HG02623 (cell line): Measurements from ENCODE around the gene TMEM259.

Experiments
- ATAC-seq: cut with Tn5 transposase; IDR thresholded peaks from one replicate; pipeline ENCODE4 v1.9.1; 2021; ENCODE audit warnings: moderate library complexity; ENCODE audit not compliant: unreplicated experiment

TMEM259 gene

GRCh38 chr19:1055886-1056620 lies 35.1 kb upstream of the TMEM259 start:
- ATAC-seq = no peak

GRCh38 chr19:1055028-1055425 lies 34.1 kb upstream of the TMEM259 start:
- ATAC-seq = no peak

GRCh38 chr19:1054102-1055027 lies 33.4 kb upstream of the TMEM259 start:
- ATAC-seq = no peak

GRCh38 chr19:1053176-1054101 lies 32.5 kb upstream of the TMEM259 start:
- no peak for ATAC-seq

GRCh38 chr19:1052349-1052975 lies 31.5 kb upstream of the TMEM259 start:
- no peak for ATAC-seq

GRCh38 chr19:1051791-1052190 lies 30.9 kb upstream of the TMEM259 start:
- no peak for ATAC-seq

GRCh38 chr19:1050989-1051788 lies 30.3 kb upstream of the TMEM259 start:
- ATAC-seq = no peak

- no peak for ATAC-seq
Observed at GRCh38 chr19:1049800-1050199, 28.9 kb upstream of the TMEM259 start.

GRCh38 chr19:1049106-1049505 lies 28.2 kb upstream of the TMEM259 start:
- ATAC-seq = no peak

- no peak for ATAC-seq
Observed at GRCh38 chr19:1047696-1048147, 26.8 kb upstream of the TMEM259 start.

GRCh38 chr19:1046836-1047695 lies 26.1 kb upstream of the TMEM259 start:
- ATAC-seq = no peak

GRCh38 chr19:1046117-1046626 lies 25.2 kb upstream of the TMEM259 start:
- ATAC-seq = no peak

- ATAC-seq = no peak
Observed at GRCh38 chr19:1045247-1045603, 24.3 kb upstream of the TMEM259 start.

GRCh38 chr19:1042689-1043511 lies 22.0 kb upstream of the TMEM259 start:
- ATAC-seq = no peak

GRCh38 chr19:1041835-1042685 lies 21.1 kb upstream of the TMEM259 start:
- no peak for ATAC-seq

GRCh38 chr19:1041272-1041834 lies 20.4 kb upstream of the TMEM259 start:
- ATAC-seq = no peak
